HG02610 (cell line): Measurements from ENCODE around the gene EP400.
A peak's percentile ranks its signal among the peaks of the same experiment; 100 is the strongest.

Source experiments
- ATAC-seq: cut with Tn5 transposase; IDR thresholded peaks from one replicate; pipeline ENCODE4 v1.9.1; 2021; ENCODE audit warnings: mild to moderate bottlenecking, moderate library complexity; ENCODE audit not compliant: unreplicated experiment

The EP400 gene, protein sequence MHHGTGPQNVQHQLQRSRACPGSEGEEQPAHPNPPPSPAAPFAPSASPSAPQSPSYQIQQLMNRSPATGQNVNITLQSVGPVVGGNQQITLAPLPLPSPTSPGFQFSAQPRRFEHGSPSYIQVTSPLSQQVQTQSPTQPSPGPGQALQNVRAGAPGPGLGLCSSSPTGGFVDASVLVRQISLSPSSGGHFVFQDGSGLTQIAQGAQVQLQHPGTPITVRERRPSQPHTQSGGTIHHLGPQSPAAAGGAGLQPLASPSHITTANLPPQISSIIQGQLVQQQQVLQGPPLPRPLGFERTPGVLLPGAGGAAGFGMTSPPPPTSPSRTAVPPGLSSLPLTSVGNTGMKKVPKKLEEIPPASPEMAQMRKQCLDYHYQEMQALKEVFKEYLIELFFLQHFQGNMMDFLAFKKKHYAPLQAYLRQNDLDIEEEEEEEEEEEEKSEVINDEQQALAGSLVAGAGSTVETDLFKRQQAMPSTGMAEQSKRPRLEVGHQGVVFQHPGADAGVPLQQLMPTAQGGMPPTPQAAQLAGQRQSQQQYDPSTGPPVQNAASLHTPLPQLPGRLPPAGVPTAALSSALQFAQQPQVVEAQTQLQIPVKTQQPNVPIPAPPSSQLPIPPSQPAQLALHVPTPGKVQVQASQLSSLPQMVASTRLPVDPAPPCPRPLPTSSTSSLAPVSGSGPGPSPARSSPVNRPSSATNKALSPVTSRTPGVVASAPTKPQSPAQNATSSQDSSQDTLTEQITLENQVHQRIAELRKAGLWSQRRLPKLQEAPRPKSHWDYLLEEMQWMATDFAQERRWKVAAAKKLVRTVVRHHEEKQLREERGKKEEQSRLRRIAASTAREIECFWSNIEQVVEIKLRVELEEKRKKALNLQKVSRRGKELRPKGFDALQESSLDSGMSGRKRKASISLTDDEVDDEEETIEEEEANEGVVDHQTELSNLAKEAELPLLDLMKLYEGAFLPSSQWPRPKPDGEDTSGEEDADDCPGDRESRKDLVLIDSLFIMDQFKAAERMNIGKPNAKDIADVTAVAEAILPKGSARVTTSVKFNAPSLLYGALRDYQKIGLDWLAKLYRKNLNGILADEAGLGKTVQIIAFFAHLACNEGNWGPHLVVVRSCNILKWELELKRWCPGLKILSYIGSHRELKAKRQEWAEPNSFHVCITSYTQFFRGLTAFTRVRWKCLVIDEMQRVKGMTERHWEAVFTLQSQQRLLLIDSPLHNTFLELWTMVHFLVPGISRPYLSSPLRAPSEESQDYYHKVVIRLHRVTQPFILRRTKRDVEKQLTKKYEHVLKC (N-terminal part only)

DNA sequence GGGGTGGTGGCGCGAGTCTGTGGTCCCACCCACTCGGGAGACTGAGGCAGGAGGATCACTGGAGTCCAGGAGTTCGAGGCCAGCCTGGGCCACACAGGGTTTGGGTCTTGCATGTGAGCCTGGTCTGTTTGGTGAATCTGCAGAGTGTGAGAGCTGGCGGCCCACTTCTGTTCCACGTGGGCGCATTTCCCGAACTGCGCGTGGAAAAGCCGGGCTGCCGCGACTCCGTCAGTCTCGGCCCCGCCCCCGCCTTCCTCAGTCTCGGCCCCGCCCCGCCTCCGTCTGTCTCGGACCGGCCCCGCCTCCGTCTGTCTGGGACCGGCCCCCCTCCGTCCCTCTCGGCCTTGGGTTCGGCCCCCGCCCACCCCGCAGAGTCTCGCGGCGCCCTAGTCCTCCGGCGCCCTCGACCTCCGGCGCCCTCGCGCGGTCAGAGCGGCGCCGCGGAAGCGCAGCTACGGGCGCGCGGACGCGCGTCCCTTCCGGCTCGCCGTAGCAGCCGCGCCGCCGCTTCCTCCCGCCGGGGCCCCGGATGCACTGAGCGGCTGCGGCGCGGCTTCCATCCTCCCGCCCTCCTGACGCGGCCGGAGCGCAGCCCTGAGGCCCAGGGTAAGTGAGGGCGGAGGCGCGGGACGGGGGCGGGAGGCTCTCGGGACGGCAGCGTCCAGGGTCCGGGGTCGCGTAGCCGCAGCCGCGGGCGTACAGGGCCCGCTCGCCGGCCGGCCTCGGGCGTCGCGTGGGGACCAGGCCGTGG lies at the start of gene EP400:
EP400 (plus strand) TSS at position 512 of the 751 bp plus-strand sequence. CDS start 10,678 bp downstream, outside the sequence.
- peak; percentile 85 for ATAC-seq

DNA sequence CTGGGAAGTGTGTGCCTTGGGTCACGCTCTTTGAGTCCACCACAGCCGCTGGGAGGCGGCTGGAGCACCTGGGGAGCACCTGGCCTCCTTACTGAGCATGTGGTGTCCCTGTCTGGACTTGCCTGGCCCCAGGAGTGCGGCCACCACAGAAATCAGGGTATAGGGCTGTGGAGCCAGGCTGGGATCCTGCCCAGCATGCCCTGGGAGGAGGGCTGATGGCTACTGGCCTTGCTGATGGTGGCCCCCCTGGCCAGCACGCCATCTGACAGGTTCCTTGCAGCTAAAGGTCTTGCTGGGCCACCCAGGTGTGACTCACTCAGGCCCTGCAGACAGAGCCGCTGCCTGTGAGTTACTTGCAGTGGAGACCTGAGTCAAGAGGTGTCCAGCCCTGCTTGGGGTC lies 49.3 kb upstream of the EP400 start:
- ATAC-seq, result no peak

GRCh38 chr12:131901431-131902331 lies 48.1 kb upstream of the EP400 start:
- no peak for ATAC-seq

- ATAC-seq, result no peak
These were observed 47.2 kb upstream of the EP400 start for GRCh38 chr12:131902332-131903241.

GRCh38 chr12:131903270-131904255 lies 46.2 kb upstream of the EP400 start:
- no peak for ATAC-seq

- no peak for ATAC-seq
These were observed 45.4 kb upstream of the EP400 start for GRCh38 chr12:131904346-131904745.

- ATAC-seq, result no peak
These were observed 44.6 kb upstream of the EP400 start for GRCh38 chr12:131905081-131905629.

DNA sequence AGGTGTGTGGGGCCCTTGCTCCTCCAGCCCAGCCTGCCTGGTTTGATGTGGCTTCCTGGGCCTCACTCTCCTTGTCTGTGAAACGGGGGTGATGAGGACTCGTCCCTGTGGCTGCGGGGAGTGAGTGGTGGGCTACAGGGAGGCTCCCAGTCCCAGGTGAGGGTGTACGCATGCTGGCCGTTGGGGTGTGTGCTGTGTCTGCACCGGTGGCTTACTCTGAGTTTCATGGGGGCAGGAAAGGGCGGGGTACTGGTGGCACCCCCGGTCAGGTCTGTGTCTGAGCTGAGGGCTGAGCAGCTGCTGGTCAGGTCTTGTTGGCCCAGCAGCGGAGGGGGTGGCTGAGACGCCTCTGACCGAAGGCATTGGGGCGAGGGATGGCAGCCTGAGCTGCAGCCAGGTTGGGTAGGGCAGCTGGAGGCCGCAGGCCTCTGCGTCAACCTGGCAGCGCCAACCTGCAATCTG lies 44.1 kb upstream of the EP400 start:
- no peak for ATAC-seq

DNA sequence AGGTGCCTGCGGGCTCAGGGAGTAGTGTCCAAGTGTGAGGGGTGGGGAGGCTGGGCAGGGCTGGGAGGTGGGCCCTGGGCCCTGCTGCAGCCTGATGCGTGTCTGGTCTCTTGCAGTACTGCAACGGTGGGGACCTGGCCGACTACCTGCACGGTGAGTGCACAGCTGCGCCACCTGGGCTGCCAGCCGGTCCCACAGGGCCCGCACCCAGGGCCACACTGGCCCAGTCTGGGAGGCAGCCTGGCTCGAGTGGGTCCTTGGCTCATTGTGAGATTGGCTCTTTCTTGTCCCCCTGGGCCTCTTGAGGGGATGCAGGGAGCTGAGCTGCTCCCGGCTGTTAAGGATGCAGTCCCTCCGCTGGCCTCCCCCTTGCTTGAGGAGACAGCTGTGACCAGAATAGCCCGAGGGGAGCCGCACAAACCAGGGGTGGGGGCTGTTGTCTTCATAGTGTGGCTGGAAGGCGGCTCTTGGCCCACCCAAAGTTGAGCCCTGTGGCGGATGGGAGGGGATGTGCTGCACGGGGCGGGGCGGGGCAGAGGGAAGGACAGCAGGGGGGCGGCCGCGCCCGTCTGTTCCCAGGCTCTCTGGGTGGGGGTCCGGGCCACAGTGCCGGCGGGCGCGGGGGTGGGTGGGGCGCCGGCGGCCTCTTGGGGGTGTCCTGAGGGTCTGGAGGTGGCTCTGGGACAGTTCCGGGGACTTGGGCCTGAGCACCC lies 42.2 kb upstream of the EP400 start:
- ATAC-seq, result no peak

GRCh38 chr12:131908092-131909080 lies 41.4 kb upstream of the EP400 start:
- ATAC-seq, result no peak

GRCh38 chr12:131909081-131909751 lies 40.5 kb upstream of the EP400 start:
- ATAC-seq, result no peak

DNA sequence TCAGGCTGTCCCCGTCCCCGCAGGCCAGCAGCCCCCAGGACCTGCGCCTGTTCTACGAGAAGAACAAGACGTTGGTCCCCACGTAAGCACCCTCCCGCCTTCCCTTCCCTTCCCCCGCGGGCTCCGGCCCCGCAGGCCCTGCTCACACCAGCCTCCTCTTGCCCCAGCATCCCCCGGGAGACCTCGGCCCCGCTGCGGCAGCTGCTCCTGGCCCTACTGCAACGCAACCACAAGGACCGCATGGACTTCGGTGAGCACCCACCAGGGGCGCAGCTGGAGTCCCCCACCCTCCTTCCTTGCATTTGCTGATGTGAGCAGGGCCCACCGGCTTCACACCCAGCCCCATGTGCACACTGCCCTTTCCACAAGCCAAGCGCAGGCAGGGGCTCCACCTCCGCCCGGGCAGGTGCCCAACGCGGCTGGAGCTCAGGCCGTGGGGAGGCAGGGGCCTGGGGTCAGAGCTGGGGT lies 40.0 kb upstream of the EP400 start:
- no peak for ATAC-seq

DNA sequence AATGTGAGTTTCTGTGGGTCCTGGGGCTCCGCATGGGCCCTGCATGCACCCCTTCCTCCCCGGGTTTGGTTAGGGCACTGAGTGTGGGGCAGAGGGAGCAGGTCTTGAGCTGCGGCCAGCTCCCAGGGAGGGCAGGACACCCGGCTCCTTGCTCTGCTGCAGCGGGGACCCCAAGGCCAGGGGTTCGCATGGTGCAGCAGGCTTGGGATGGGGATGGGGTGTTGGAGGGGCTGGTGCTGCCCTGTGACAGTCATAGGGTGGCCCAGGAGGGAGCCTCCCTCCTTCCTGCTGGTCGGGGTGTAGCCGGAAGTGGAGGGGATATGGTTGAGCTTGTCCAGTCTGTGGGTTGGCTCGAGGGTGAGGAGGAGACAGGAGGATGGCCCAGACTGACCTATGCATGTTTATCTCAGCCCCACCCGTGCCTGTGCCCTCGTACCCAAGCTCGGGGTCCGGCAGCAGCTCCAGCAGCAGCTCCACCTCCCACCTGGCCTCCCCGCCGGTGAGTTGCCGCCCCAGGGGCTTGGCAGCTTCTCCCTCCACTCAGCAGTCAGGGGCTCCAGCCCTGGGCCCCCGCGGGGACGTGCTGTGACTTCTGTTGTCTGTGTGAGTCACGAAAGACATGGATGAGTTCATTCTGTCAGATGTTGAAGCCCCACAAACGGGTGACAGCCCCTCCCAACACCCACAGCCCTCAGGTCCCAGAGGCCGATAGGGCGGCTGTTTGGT lies 39.3 kb upstream of the EP400 start:
- ATAC-seq, result no peak
